HG03108 (cell line): ENCODE results near the gene IL17REL.

ENCODE experiments used
- ATAC-seq: cut with Tn5 transposase; IDR thresholded peaks from one replicate; pipeline ENCODE4 v1.9.1; 2021; ENCODE audit warnings: moderate library complexity; ENCODE audit not compliant: unreplicated experiment

Gene IL17REL

GRCh38 chr22:50008151-50009040 is 4.2 kb downstream of the IL17REL start:
- no peak for ATAC-seq

GRCh38 chr22:50007057-50007511 is 5.5 kb downstream of the IL17REL start:
- ATAC-seq, result no peak

- no peak for ATAC-seq
Measured at GRCh38 chr22:50004918-50005317, 7.6 kb downstream of the IL17REL start.

- no peak for ATAC-seq
Measured at GRCh38 chr22:50002791-50003190, 9.8 kb downstream of the IL17REL start.

- ATAC-seq, result no peak
Measured at GRCh38 chr22:50001388-50002231, 11.0 kb downstream of the IL17REL start.

GRCh38 chr22:50000587-50001387 is 11.8 kb downstream of the IL17REL start:
- no peak for ATAC-seq

GRCh38 chr22:49999946-50000586 is 12.5 kb downstream of the IL17REL start:
- no peak for ATAC-seq

- ATAC-seq, result no peak
Measured at GRCh38 chr22:49999063-49999945, 13.3 kb downstream of the IL17REL start.

- no peak for ATAC-seq
Measured at GRCh38 chr22:49998718-49999062, 13.9 kb downstream of the IL17REL start.

GRCh38 chr22:49997932-49998717 is 14.4 kb downstream of the IL17REL start:
- ATAC-seq, result no peak

- no peak for ATAC-seq
Measured at GRCh38 chr22:49997251-49997599, 15.3 kb downstream of the IL17REL start.

- no peak for ATAC-seq
Measured at GRCh38 chr22:49996518-49997250, 15.9 kb downstream of the IL17REL start.

GRCh38 chr22:49996119-49996517 is 16.4 kb downstream of the IL17REL start:
- ATAC-seq, result no peak

GRCh38 chr22:49995361-49996118 is 17.0 kb downstream of the IL17REL start:
- no peak for ATAC-seq

GRCh38 chr22:49995041-49995360 is 17.6 kb downstream of the IL17REL start:
- no peak for ATAC-seq

GRCh38 chr22:49994361-49995040 is 18.1 kb downstream of the IL17REL start:
- ATAC-seq, result no peak
